Stimulated activated CD4-positive, alpha-beta T cell treated with anti-CD3 and anti-CD28 coated beads, Interleukin-4, amount 100 ng/mL, for 1 hour (primary cell): Measurements from ENCODE around the gene ATXN1.
"Not testable (repeated sequence)": the region's sequence is repeated elsewhere in the genome, so short reads cannot be mapped to it uniquely, and the experiment has no call there.

ENCODE experiments used
- DNase-seq: peaks from one replicate; pipeline ENCODE4 v3.0.0-alpha.2; 2020

Gene ATXN1

DNA sequence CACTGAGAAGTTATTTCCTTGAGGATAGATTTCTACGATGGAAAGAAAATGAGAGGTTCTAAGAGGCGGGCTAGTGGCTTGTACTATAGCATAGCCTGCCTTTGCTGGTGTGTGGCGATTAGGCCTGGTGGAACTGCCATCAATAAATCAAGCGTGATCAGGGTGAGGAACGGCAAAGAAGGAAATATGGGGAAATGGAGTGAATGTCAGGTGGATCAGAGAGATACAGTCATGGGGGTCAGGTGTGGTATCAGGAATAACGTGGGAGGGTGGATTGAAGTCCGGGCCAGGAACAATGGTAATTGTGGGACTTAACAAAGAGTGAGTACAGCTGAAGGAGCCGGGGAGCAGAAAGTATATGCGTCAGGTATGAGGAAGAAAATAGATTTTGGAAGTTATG lies 500.7 kb downstream of the ATXN1 start:
- not testable (repeated sequence) for DNase-seq

DNA sequence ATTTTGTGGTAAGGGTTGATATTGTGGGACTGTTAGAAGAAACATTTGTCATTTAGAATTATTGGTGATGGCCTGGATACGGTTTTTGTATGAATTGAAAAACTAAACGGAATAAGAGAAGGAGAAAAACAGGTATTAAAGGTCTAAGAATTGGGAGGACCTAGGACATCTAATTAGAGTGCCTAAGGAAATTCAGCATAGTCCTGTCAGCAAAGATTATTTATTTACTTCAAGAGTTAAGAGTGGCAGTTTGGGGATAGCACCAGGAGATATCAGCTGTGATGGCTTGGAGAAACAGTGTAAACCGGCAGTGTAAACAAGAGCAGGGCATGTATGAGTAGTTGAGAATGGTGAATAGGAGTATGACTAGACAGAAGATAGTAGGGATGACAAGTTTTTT lies 501.7 kb downstream of the ATXN1 start:
- not testable (repeated sequence) for DNase-seq

DNA sequence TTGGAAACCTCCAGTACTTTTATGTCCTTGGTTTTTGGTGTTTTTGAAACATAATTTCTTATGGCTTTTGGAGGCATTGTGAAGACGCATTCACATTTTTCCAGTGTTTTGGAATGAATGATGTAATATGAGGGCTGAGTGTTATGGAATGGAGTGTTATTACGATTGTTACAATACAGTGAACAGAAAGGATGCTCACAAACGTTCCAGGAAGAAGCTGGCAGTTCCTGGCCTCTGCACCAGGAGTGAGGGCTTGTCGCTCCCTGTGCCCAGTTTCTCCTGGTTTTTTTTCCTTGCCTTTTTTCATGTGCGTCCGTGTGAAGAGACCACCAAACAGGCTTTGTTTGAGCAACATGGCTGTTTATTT lies 502.6 kb downstream of the ATXN1 start:
- no peak for DNase-seq

DNA sequence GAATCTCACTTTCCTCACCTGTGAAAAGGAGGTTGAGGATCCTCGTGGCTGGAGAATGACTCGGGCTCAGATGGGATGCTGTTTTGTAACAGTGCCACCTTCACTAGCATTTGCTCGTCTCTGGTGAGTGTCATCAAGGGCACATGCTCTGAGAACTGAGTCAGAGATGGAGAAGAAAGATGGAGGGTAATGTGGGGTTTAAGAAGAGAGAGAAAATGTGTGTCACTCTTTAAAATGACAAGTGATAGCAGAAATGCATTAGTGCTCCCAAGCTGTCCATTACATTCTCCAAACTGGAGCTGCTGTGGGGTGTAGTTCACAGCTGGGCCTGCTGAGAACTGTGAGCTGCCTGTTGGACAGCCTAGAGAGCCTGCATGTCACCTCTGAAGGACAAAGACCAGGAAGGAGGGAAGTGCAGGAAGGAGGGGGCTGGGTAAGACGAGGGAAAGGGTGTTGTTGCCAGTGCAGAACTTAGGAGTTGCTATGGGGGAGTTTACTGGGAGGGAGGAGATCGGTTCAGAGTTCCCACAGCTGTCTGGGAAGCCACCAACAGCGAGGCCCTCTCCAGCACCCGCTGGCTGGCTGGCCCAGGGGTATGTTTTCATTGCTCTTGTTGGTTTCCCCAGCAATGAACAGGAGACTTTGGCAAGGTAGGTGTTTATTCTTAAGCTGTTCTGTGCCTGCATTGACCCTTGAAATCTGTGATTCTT lies 503.1 kb downstream of the ATXN1 start:
- no peak for DNase-seq

DNA sequence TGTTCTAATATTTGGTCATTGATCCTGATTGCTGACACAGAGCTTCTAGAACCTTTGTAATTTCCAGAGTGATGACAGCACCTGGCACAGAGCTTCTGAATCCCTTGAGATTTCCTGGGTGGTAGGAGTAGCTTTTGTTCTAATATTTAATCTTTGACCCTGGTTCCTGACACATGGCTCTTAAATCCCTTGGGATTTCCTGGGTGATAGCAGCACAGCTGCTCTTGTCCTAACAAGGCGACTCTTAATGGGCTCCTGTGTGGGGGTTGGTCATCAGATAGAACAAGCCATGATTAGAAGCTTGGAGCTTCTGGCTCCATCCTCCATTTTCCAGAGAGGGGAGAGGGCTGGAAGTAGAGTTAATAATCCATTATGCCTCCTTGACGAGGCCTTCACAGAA lies 504.5 kb downstream of the ATXN1 start:
- DNase-seq = no peak

DNA sequence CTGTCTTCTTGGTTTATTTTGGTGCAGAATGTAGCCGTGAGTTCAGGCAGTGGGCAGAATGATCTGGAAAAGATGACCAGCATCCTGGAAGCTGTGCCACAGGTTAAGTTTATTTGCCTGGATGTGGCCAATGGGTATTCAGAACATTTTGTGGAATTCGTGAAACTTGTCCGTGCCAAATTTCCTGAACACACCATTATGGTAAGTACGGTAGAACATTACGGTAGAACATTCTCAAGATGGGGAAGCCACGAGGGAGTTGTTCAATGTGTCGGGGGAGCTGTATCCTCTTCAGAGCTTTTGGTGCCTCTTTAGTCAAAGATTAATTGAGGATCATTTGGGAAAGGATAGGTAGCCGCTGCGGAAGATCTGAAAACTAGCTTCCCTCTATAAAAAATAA lies 506.7 kb downstream of the ATXN1 start:
- no peak for DNase-seq

DNA sequence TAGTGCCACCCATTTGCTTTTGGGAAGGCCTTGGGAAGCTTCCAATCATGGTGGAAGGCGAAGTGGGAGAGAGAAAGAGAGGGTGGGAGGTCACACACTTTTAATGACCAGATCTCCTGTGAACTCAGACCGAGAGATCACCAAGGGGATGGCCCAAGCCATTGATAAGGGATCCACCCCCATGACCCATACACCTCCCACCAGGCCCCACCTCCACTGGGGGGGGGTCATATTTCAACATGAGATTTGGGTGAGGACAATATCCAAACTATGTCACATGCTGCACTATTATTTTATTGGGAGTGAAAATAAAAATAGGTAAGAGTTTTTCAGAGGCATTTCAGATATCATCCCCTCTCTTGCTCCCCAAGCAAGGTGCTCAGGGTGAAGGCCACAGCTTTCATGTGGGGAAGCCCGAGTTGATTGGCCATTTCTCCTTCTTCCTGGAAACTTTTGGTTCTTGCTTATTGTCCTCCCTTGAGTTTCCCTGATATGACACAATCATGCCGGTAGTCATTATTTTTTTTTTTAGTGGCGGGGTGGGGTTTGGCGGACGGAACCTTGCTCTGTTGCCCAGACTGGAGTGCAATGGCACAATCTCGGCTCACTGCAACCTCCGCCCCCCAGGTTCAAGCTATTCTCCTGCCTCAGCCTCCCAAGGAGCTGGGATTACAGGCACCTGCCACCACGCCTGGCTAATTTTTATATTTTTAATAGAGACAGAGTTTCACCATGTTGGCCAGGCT lies 507.7 kb downstream of the ATXN1 start:
- no peak for DNase-seq

DNA sequence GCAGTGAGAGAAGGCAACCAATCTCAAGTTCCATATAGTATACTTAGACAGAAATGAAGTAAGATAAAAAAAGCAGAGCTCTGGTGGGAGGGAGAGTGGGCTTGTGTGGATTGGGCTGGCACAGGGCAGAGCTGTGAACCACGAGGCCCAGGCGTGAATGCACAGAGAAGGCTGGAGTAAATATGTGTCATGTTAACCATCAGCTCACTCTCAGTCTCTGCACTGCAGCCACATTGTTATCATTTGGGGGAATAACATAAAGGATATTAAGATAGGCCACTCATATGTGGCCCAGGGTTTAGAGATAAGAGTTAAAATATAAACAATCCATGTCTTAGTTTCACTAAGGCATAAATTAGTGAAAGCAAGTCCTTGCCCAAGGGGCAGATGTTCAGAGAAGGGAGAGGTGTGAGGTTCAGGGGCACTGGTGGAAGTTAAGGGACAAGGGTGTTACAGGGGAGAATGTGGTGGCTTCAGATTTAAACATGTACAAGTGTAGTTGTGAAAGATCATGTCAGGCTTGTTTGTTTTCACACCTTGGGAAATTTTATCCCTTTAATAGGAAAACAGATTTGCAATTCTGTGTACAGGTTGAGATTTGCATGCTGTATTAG lies 508.5 kb downstream of the ATXN1 start:
- DNase-seq = no peak

DNA sequence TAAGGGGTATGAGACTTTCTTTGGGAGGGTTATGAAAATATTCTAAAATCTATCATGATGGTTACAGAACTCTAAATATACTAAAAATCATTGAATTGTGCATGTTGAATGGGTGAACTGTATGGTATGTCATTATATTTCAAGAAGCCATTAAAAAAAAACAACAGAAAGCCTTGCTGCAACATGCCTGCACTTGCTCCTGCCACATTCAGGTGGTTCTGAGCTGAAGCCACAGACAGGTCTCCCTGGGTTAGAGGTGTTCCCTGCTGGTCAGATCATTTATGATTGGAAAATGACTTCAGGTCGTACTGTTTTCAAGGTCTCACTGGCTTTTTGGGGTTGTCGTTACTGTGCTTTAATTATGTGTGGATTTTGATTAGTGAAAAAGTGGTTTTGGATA lies 509.6 kb downstream of the ATXN1 start:
- no peak for DNase-seq

DNA sequence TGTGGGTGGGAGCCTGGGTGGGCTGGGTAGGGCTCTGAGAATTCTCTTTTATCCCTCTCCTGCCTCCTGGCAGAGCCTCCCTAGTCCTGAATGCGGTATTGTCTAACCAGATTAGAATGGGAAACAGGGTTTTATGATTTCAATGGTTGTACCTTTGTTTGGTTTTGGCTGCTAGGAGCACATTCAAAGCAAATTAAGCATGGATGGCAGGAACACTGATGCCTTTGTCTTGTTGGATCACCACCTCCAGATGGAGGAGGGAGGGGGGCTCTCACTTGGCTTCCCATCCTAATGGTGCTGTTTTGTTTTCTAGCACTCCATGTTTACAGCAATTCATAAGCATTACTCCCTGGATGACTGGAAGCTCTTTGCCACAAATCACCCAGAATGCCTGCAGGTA lies 511.3 kb downstream of the ATXN1 start:
- no peak for DNase-seq
